T47D (cell line): Measurements from ENCODE around the gene HKDC1.
"Not testable (repeated sequence)": the region's sequence is repeated elsewhere in the genome, so short reads cannot be mapped to it uniquely, and the experiment has no call there.

Experiments used
- DNase-seq, 2 experiments: peaks; one replicate each; pipeline versions ENCODE4 v3.0.0 to v3.0.0-alpha.2; 2011 to 2012; ENCODE audit warnings: low read depth in 1 of 2, low spot score in 1 of 2
- JUND ChIP-seq: IDR thresholded peaks from 2 replicates; pipeline ENCODE4 v1.6.1; 2012; ENCODE audit warnings: low read depth
- in situ Hi-C: cut with HindIII; loops from 2 replicates; pipeline ENCODE4 v1.10.0; 2016; ENCODE audit warnings: low sequenced_read_pairs, low pct_unique_long_range_greater_than_20kb

The HKDC1 gene

GRCh38 chr10:69239136-69239535 lies 19.0 kb downstream of the HKDC1 start:
- no peak for DNase-seq
- no peak for TF ChIP-seq JUND
- in situ Hi-C loops = no loop called here

DNA sequence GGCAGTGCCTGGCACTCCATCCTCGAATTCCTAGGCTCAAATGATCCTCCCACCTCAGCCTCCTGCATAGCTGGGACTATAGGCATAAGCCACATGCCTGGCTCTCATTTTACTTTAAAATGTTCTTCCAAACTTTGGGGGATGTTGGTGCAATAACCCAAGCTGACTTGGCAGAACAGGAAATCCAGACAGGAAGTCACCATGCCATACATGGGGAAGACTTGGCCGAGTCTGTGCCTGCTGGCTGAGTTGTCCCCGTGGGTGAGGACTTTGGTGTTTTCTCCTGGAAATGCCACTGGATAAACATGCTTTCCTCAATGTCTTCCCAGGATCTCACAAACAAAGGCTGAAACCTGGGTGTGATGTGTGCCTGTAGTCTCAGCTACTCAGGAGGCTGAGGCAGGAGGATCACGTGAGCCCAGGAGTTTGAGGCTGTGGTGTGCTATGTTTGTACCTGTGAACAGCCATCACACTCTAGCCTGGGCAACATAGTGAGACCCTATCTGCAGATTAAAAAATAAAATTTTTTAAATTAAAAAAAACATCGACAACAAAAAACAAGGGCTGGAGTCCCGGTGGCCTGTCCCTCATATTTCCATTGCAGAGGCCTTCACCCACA lies 19.8 kb downstream of the HKDC1 start:
- in situ Hi-C loops = no loop called here
- DNase-seq = no peak
- no peak for TF ChIP-seq JUND

DNA sequence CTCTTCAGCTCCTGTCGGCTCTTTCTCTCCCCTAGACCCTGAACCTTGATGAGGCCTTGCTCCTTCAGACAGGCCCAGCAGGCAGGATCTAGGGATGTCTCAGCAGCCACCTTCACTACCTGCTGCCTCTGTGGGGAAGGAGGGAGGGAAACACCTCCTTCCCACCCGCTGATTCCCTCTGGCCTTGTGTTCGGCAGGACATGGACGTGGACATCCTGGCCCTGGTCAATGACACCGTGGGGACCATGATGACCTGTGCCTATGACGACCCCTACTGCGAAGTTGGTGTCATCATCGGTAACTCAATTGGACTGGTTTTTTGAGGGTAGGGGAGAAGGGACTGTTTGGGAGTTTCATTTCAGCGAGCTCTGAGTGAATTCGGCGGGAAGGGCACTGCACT lies 20.3 kb downstream of the HKDC1 start:
- in situ Hi-C loops = no loop called here

DNA sequence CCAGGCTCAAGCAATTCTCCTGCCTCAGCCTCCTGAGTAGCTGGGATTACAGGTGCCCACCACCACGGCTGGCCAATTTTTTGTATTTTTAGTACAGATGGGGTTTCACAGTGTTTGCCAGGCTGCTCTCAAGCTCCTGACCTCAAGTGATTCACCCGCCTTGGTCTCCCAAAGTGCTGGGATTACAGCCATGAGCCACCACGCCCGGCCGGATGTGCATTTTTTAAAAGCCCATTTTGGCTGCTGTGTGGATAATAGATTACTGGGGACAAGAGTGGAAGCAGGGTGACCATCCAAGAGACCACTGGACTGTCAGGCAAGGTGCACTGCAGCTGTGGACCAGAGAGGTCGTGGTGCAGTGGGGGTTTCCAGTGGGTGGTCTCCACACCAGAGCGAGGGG lies 21.4 kb downstream of the HKDC1 start:
- in situ Hi-C loops = no loop called here
- no peak for DNase-seq
- TF ChIP-seq JUND = no peak

More for the DNA sequence above, 20.3 kb downstream of the HKDC1 start:
- DNase-seq = no peak
- TF ChIP-seq JUND = no peak

DNA sequence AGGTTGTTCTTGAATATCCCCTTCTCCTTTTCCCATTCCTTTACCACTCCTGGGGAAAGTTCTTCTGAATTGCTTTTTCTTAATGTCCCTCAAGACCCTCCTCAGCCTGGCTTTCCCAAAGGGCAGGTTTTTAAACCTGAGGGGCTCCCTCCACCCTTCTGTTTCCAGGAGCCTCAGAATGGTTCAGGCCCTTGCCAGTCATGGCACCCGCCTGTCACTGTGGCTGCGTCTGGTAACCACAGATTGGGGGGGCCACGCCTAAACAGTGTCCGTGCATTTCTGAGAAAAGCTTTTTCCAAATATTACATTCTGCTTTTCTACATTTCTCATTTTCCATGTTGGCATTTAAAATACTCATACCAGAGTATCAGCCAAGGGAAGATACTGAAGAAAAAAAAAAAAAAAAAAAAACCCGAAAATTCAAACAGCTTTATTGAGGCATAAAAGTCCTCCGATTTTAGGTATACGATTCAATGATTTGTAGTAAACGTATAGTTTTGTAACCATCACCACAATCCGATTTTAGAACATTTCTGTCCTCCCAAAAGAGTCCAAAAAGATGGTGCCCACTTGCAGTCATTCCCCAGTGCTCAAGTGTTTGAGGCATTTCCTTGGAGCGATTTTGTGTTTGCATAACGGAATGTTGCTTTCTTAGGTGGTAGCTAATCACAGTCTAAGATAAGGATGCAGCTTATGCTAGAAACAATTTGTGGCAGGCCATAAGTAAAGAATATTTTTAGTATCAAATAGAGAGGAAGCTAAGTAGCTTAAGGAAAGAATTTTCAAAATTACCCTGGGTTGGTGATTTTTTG lies 22.1 kb downstream of the HKDC1 start:
- no peak for DNase-seq
- TF ChIP-seq JUND = no peak

DNA sequence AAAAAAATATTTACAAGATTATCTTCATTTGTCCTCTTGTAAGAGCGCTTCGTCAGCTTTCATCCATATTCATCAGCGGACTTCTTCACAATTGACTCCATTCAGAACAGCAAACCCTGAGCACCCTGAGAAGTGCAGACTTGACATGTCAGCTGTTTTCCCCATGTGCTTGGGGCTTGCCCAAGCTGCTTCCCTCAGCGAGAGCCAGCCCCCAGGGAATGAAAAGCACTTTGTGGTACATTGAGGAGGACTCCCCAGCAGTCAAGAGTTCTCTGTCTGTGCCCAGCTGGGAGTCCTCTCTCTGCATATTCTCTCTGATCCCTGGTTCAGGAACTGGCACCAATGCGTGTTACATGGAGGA lies 22.7 kb downstream of the HKDC1 start:
- no peak for DNase-seq
- no peak for TF ChIP-seq JUND
- in situ Hi-C loops = no loop called here

More for the DNA sequence above, 22.1 kb downstream of the HKDC1 start:
- in situ Hi-C loops = no loop called here

GRCh38 chr10:69243817-69244216 lies 23.7 kb downstream of the HKDC1 start:
- DNase-seq = no peak
- TF ChIP-seq JUND = no peak
- in situ Hi-C loops = no loop called here

DNA sequence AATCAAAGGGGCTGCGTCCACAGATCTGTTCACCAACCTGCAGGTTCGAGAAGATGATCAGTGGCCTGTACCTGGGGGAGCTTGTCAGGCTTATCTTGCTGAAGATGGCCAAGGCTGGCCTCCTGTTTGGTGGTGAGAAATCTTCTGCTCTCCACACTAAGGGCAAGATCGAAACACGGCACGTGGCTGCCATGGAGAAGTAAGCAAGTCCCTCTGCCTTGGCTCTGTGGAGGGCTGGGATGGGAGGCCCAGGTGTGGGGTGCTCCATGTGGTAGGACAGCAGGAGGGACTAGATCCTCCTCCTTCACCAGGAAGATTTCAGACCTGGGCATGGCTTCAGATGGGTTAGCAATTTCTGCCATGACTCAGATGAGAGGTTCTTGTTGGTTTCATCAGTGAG lies 25.9 kb downstream of the HKDC1 start:
- TF ChIP-seq JUND = no peak
- in situ Hi-C loops = no loop called here
- no peak for DNase-seq

DNA sequence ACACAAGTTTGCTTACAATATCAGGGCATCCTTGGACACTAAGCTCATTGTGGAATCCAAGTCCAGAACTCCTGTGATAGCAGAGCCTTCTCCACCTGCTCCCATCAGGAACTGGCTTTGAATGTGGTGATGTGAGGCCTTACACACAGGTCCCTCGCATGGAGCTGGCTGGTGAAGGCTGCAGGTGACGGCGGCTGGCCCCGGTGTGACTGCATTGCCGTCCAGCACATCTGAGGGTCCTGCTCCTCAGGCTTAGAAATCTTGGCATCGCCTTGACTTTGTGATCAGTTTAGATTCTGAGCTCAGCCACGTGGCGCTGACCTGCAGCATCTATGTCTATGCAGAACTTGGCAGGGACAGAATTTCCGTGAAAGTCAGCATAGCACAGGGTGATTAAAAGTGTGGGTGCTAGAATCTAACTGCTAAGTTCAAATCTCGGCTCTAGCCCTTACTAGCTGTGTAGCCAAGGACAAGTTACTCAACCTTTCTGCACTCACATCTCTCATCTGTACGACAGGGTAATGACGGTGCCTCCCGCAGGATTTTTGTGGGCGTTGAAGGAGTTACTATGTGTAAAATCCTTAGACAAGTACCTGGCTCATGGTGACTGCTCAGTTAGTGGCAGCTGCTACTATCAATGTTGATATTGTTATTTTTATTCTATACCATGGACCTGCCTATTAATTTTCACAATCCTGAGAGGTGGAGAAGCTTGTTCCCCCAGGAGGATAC lies 26.6 kb downstream of the HKDC1 start:
- DNase-seq = no peak
- in situ Hi-C loops = no loop called here

GRCh38 chr10:69247313-69247710 lies 27.2 kb downstream of the HKDC1 start:
- in situ Hi-C loops = no loop called here
- no peak for DNase-seq
- TF ChIP-seq JUND = no peak

More for the DNA sequence above, 26.6 kb downstream of the HKDC1 start:
- no peak for TF ChIP-seq JUND

DNA sequence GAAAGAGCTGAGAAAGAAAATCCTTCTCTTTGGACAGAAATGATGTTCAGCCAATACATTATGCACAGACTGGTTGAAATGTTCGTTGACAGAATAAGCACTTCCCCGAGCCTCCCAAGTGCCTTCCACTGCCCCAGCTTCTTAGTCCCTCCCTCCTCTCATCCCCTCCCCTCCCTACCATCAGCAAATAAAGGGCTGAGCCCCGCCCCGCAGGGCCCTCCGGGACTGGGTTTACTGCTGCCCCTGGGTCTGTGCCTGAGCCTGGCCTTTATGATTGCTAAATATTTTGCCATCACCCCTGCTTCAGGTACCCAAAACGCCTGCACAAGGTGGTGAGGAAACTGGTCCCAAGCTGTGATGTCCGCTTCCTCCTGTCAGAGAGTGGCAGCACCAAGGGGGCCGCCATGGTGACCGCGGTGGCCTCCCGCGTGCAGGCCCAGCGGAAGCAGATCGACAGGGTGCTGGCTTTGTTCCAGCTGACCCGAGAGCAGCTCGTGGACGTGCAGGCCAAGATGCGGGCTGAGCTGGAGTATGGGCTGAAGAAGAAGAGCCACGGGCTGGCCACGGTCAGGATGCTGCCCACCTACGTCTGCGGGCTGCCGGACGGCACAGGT lies 28.1 kb downstream of the HKDC1 start:
- in situ Hi-C loops = no loop called here
- no peak for DNase-seq
- TF ChIP-seq JUND = no peak

- no peak for DNase-seq
- no peak for TF ChIP-seq JUND
- in situ Hi-C loops = no loop called here
Measured at GRCh38 chr10:69250041-69250440, 29.9 kb downstream of the HKDC1 start.

DNA sequence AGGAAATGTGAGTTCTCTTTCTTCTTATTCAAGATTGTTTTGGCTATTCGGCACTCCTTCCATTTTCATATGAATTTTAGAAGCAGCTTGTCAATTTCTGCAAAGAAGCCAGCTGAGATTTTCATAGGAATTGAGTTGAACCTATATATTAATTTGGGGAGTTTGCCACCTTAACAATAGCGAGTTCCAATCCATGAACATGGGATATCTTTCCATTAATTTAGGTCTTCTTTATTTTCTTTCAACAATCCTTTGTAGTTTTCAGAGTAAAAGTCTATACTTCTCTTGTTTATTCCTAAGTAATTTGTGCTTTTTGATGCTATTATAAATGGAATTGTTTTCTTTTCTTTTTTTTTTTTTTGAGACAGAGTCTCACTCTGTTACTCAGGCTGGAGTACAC lies 31.3 kb downstream of the HKDC1 start:
- DNase-seq, in situ Hi-C loops: not testable (repeated sequence)
